GM12878 (cell line): Measurements from ENCODE around the gene CSPG5. TPM values are rescaled to one million over a fixed set of nuclear protein-coding genes. Genes with fewer than 3 reads are reported as not detected.
A peak's percentile ranks its signal among the peaks of the same experiment; 100 is the strongest.

Source experiments
- ATAC-seq: fragments of 200-7000 bp; cut with Tn5 transposase; 3 replicates; pipeline ENCODE4 v1.9.1; 2020; ENCODE audit warnings: mild to moderate bottlenecking, moderate library complexity
- BruUV-seq: library from RNA; stranded (reverse); fragments of 400-500 nt; replicated peaks from 2 replicates; lab custom pipeline; 2021; lab: Mats Ljungman, UMichigan
- CTCF ChIA-PET: fragments of 300-600 bp; sonication (Branson Sonifier 250); formaldehyde crosslinking; extraction: SDS; loops from one replicate; lab custom pipeline; 2021; ENCODE audit warnings: inconsistent platforms; lab: Yijun Ruan, JAX
- POLR2A ChIA-PET: fragments of 350-600 bp; formaldehyde crosslinking; extraction: SDS; loops from one replicate; lab custom pipeline; 2021; ENCODE audit warnings: inconsistent platforms; lab: Charles Lee
- RAD21 ChIA-PET: fragments of 300-600 bp; sonication (Branson Sonifier 250); formaldehyde crosslinking; loops from one replicate; lab custom pipeline; 2023; ENCODE audit warnings: antibody characterized with exemption; ENCODE audit not compliant: unreplicated experiment; lab: Charles Lee
- SMC1A ChIA-PET: fragments of 300-600 bp; sonication (Branson Sonifier 250); formaldehyde crosslinking; loops from one replicate; lab custom pipeline; 2023; ENCODE audit not compliant: unreplicated experiment, uncharacterized antibody; lab: Charles Lee
- DNase-seq: peaks from one replicate; pipeline ENCODE4 v3.0.0-alpha.2; 2011; ENCODE audit warnings: low read depth, low spot score
- FAIRE-seq: peaks from 3 replicates; lab custom pipeline; 2011; peaks lifted over from hg19 to GRCh38; lab: Jason Lieb, UNC
- H2AFZ ChIP-seq: 2 replicates; pipeline ENCODE4 v1.6.0; 2011; ENCODE audit warnings: low read depth, low read length, control low read depth; ENCODE audit not compliant: control insufficient read depth
- H3K27ac ChIP-seq: 2 replicates; pipeline ENCODE4 v1.5.1; 2011; ENCODE audit warnings: control low read depth; ENCODE audit not compliant: control insufficient read depth, insufficient read depth
- H3K27me3 ChIP-seq, 2 experiments: replicated peaks in 1 of 2; 2 replicates each; pipeline versions ENCODE4 v1.6.0 to v1.6.1; 2011; ENCODE audit warnings: low read length in 1 of 2; ENCODE audit not compliant: control insufficient read depth in 2 of 2, insufficient read depth in 2 of 2
- H3K36me3 ChIP-seq, 2 experiments: 2 replicates each; pipeline ENCODE4 v1.5.1; 2011; ENCODE audit warnings: low read length in 1 of 2; ENCODE audit not compliant: control insufficient read depth in 2 of 2, insufficient read depth in 2 of 2
- H3K4me1 ChIP-seq: 2 replicates; pipeline ENCODE4 v1.6.1; 2011; ENCODE audit warnings: mild to moderate bottlenecking, low read length, moderate library complexity, mixed read lengths; ENCODE audit not compliant: control insufficient read depth, insufficient read depth
- H3K4me2 ChIP-seq: 2 replicates; pipeline ENCODE4 v1.6.0; 2011; ENCODE audit warnings: control low read depth; ENCODE audit not compliant: control insufficient read depth, insufficient read depth
- H3K4me3 ChIP-seq: fragments of 200-600 bp; sonication (generic); 2 replicates; pipeline ENCODE4 v1.5.1; 2016
- H3K79me2 ChIP-seq: 2 replicates; pipeline ENCODE4 v1.6.0; 2011; ENCODE audit warnings: low read length; ENCODE audit not compliant: control insufficient read depth, insufficient read depth
- H3K9ac ChIP-seq: 2 replicates; pipeline ENCODE4 v1.8.0; 2011; ENCODE audit warnings: low read length, control low read depth, mixed read lengths; ENCODE audit not compliant: control insufficient read depth, insufficient read depth
- H3K9me3 ChIP-seq: replicated peaks from 3 replicates; pipeline ENCODE4 v1.5.1; 2011; ENCODE audit warnings: mild to moderate bottlenecking, low read length; ENCODE audit not compliant: control insufficient read depth, insufficient read depth
- H4K20me1 ChIP-seq: 2 replicates; pipeline ENCODE4 v1.6.0; 2011; ENCODE audit not compliant: control insufficient read depth, insufficient read depth
- BCL3 ChIP-seq: IDR thresholded peaks from 2 replicates; pipeline ENCODE4 v1.6.1; 2011; ENCODE audit warnings: borderline replicate concordance, low read depth, mild to moderate bottlenecking, moderate library complexity, low read length; ENCODE audit not compliant: insufficient read depth, poor library complexity, severe bottlenecking
- CHD2 ChIP-seq: IDR thresholded peaks from 2 replicates; pipeline ENCODE4 v1.6.1; 2011; ENCODE audit warnings: low read depth, low read length, improper control_type of control experiment, borderline replicate concordance
- FOS ChIP-seq: IDR thresholded peaks from 3 replicates; pipeline ENCODE4 v1.6.1; 2011; ENCODE audit warnings: borderline replicate concordance; ENCODE audit not compliant: insufficient read length; ENCODE audit errors: extremely low read depth
- FOXM1 ChIP-seq: IDR thresholded peaks from 2 replicates; pipeline ENCODE4 v1.6.1; 2012; ENCODE audit warnings: low read depth, mild to moderate bottlenecking, inconsistent platforms, low read length, moderate library complexity
- GATAD2B ChIP-seq: fragments of 450-650 bp; conservative IDR thresholded peaks from 2 replicates; pipeline ENCODE4 v1.6.1; 2017; ENCODE audit warnings: low read depth, mild to moderate bottlenecking, moderate library complexity
- HDAC2 ChIP-seq: fragments of 200-600 bp; sonication (generic); IDR thresholded peaks from 2 replicates; pipeline ENCODE4 v1.6.1; 2017
- IKZF2 ChIP-seq, 2 experiments: fragments of 450-650 bp; IDR thresholded peaks; 2 replicates each; pipeline ENCODE4 v1.6.1; 2017; ENCODE audit warnings: mild to moderate bottlenecking in 2 of 2, moderate library complexity in 2 of 2
- KDM1A ChIP-seq: fragments of 200-600 bp; sonication (generic); IDR thresholded peaks from 2 replicates; pipeline ENCODE4 v1.6.1; 2016; ENCODE audit warnings: borderline replicate concordance
- MTA3 ChIP-seq: IDR thresholded peaks from 2 replicates; pipeline ENCODE4 v1.6.1; 2012; ENCODE audit warnings: low read length, inconsistent platforms, borderline replicate concordance
- PML ChIP-seq: IDR thresholded peaks from 2 replicates; pipeline ENCODE4 v1.6.1; 2012; ENCODE audit warnings: low read length, inconsistent platforms
- STAT3 ChIP-seq: IDR thresholded peaks from 2 replicates; pipeline ENCODE4 v1.6.1; 2011; ENCODE audit warnings: low read depth, low read length, improper control_type of control experiment
- TCF3 ChIP-seq: IDR thresholded peaks from 2 replicates; pipeline ENCODE4 v1.6.1; 2012; ENCODE audit warnings: low read depth, mild to moderate bottlenecking, low read length, borderline replicate concordance; ENCODE audit not compliant: insufficient read depth
- YY1 ChIP-seq: IDR thresholded peaks from 2 replicates; pipeline ENCODE4 v1.6.1; 2011; ENCODE audit warnings: low read depth, mild to moderate bottlenecking, low read length
- WGBS: methylation state at CpG from one replicate; pipeline ENCODE4 v1.1.6; 2016; ENCODE audit warnings: low lambda C conversion rate; ENCODE audit not compliant: insufficient replicate concordance, insufficient coverage; ENCODE audit errors: missing lambda C conversion rate; 5-methylcytosine and 5-hydroxymethylcytosine counted together
- in situ Hi-C: fragments of 300-500 bp; cut with MboI; formaldehyde crosslinking; loops from 9 replicates; pipeline ENCODE4 v1.14.3; 2018; ENCODE audit warnings: mixed read lengths
- intact Hi-C: fragments of 100-400 bp; cut with micrococcal nuclease; formaldehyde crosslinking; loops from one replicate; pipeline ENCODE4 v1.14.2; 2022; ENCODE audit not compliant: unreplicated experiment
- polyA plus RNA-seq, 11 experiments: library from polyadenylated mRNA; depleted of rRNA in 4 of 11; unstranded in 6 of 11; stranded (reverse) in 5 of 11; fragments of >200 nt; fragmentation: Nextera tagmentation in 4 of 11; fragmentation: Illumina TruSeq in 1 of 11; extraction: Ambion mirVana in 4 of 11; extraction: Trizol in 1 of 11; gene quantifications; 1 replicate in 1 of 11; 2 replicates in 10 of 11; pipeline versions ENCODE4 v1.2.1 to v1.2.3, GENCODE V29; 2011 to 2016; ENCODE audit warnings: inconsistent platforms in 2 of 11, missing spikeins in 2 of 11, low read depth in 1 of 11
- total RNA-seq, 4 experiments: library from RNA; depleted of rRNA in 3 of 4; stranded (reverse); fragments of >200 nt in 3 of 4; fragmentation: Illumina TruSeq in 1 of 4; extraction: Trizol in 1 of 4; gene quantifications; 2 replicates each; pipeline versions ENCODE4 v1.2.1 to v1.2.3, GENCODE V29; 2013 to 2021

CSPG5 gene
- total and polyA plus RNA-seq, 10 of the 15 experiments (the other 5 are each of a cell fraction or from before 2014, with no cell fraction given) = 0.08 to 0.17 TPM; not detected in 8

GRCh38 chr3:47586746-47587145, 8.1 kb upstream of the CSPG5 start (continued):
- TF ChIP-seq BCL3 = no peak
- no peak for TF ChIP-seq HDAC2
- no peak for TF ChIP-seq FOS

GRCh38 chr3:47583320-47584075, 4.8 kb upstream of the CSPG5 start:
- in situ Hi-C loops = no loop called here
- SMC1A ChIA-PET = no interaction called here
- intact Hi-C loops = no loop called here
- Histone ChIP-seq H3K27me3 (peaks cover 5 to 7% of the 10 kb centered on the region in 2 experiments), H3K4me1 (no peaks in the 10 kb centered on the region), H3K36me3 (peaks cover 10 to 20% of the 10 kb centered on the region in 2 experiments), H2AFZ (no peak overlapping the region), H3K4me2 (no peak overlapping the region), H3K79me2 (no peaks in the 10 kb centered on the region), H3K27ac (no peak overlapping the region)
- BruUV-seq = no TSS peak
- 76% methylated on average over 3 of the region's 3 CpGs for WGBS
- DNase-seq (no peak), FAIRE-seq (no peak), ATAC-seq (no peak)
- peak; percentile 10 for TF ChIP-seq BCL3
- TF ChIP-seq CHD2 = no peak
- TF ChIP-seq YY1 = 0 out of 2 replicates have a peak, but pooled peaks have one; percentile 13
- peak; percentile 26; the same call in 1 of the 2 replicates for TF ChIP-seq PML
- no peak for TF ChIP-seq GATAD2B
- TF ChIP-seq FOXM1 = no peak
- TF ChIP-seq MTA3 = peak; percentile 48; the same call in 1 of the 2 replicates
- TF ChIP-seq IKZF2 (IDR thresholded peaks at IDR 0.05) = no peak
- TF ChIP-seq STAT3 = no peak
- no peak for TF ChIP-seq TCF3
- TF ChIP-seq KDM1A = no peak
- TF ChIP-seq, all 136 proteins: peak for 4
- RAD21 ChIA-PET = no interaction called here
- CTCF ChIA-PET = no interaction called here
- POLR2A ChIA-PET = interaction anchor here (0.7 kb wide), 1 partner anchor 294 kb away, joined by 3 read pairs; no protein-coding TSS in a partner anchor
- H3K4me3 ChIP-seq = no peak overlapping the region
- no peaks in the 10 kb centered on the region for H3K9me3 ChIP-seq
- no peaks in the 10 kb centered on the region for H4K20me1 ChIP-seq
- no peak overlapping the region for H3K9ac ChIP-seq
